DND-41 (cell line): ENCODE results near the gene RAB25.
A peak's percentile ranks its signal among the peaks of the same experiment; 100 is the strongest.
"Not testable (repeated sequence)": the region's sequence is repeated elsewhere in the genome, so short reads cannot be mapped to it uniquely, and the experiment has no call there.

ENCODE experiments used
- ATAC-seq: fragments of 200-7000 bp; cut with Tn5 transposase; 3 replicates; pipeline ENCODE4 v1.9.1; 2021; ENCODE audit warnings: low read depth; ENCODE audit not compliant: insufficient read depth
- DNase-seq: peaks from one replicate; pipeline ENCODE4 v3.0.0-alpha.2; 2020
- H2AFZ ChIP-seq: 2 replicates; pipeline ENCODE4 v1.6.0; 2012; ENCODE audit warnings: low read depth, low read length
- H3K27ac ChIP-seq: 2 replicates; pipeline ENCODE4 v1.5.1; 2012; ENCODE audit warnings: low read length, inconsistent platforms
- H3K27me3 ChIP-seq: fragments of 200-600 bp; sonication (generic); 2 replicates; pipeline ENCODE4 v1.6.0; 2012; ENCODE audit warnings: low read length, mild to moderate bottlenecking, inconsistent platforms; ENCODE audit not compliant: insufficient read depth, poor library complexity
- H3K36me3 ChIP-seq: 2 replicates; pipeline ENCODE4 v1.5.1; 2012; ENCODE audit warnings: low read length, inconsistent platforms; ENCODE audit not compliant: insufficient read depth
- H3K4me1 ChIP-seq: 2 replicates; pipeline ENCODE4 v1.5.1; 2012; ENCODE audit warnings: mild to moderate bottlenecking, low read length; ENCODE audit not compliant: insufficient read depth
- H3K4me2 ChIP-seq: 2 replicates; pipeline ENCODE4 v1.6.0; 2012; ENCODE audit warnings: mild to moderate bottlenecking, moderate library complexity, low read length, inconsistent platforms; ENCODE audit not compliant: insufficient read depth
- H3K4me3 ChIP-seq, 2 experiments: fragments of 200-600 bp in 1 of 2; shearing (Covaris generic) in 1 of 2; 2 replicates each; pipeline ENCODE4 v1.5.1; 2012 to 2016; ENCODE audit warnings: inconsistent platforms in 2 of 2, low read length in 2 of 2, mild to moderate bottlenecking in 2 of 2, low read depth in 1 of 2, moderate library complexity in 1 of 2
- H3K79me2 ChIP-seq: 2 replicates; pipeline ENCODE4 v1.6.0; 2012; ENCODE audit warnings: low read length, inconsistent platforms; ENCODE audit not compliant: insufficient read depth
- H3K9ac ChIP-seq: 2 replicates; pipeline ENCODE4 v1.6.0; 2012; ENCODE audit warnings: low read depth, mild to moderate bottlenecking, inconsistent platforms, low read length, moderate library complexity
- H3K9me3 ChIP-seq: 2 replicates; pipeline ENCODE4 v1.5.1; 2012; ENCODE audit warnings: low read length, moderate library complexity, mild to moderate bottlenecking, inconsistent platforms; ENCODE audit not compliant: insufficient read depth, severe bottlenecking
- H4K20me1 ChIP-seq: 2 replicates; pipeline ENCODE4 v1.6.0; 2012; ENCODE audit warnings: low read length; ENCODE audit not compliant: insufficient read depth
- EZH2 ChIP-seq: IDR thresholded peaks from 3 replicates; pipeline ENCODE4 v1.6.1; 2012; ENCODE audit warnings: borderline replicate concordance, low read depth, mild to moderate bottlenecking, moderate library complexity, low read length, inconsistent platforms; ENCODE audit not compliant: severe bottlenecking
- TF ChIP-seq, protein P1 (sequence below): IDR thresholded peaks from 2 replicates; pipeline ENCODE4 v1.5.1; 2012; ENCODE audit warnings: borderline replicate concordance, low read length, moderate library complexity, mild to moderate bottlenecking; ENCODE audit not compliant: poor library complexity, severe bottlenecking; ENCODE audit errors: extremely low read depth

The RAB25 gene

DNA sequence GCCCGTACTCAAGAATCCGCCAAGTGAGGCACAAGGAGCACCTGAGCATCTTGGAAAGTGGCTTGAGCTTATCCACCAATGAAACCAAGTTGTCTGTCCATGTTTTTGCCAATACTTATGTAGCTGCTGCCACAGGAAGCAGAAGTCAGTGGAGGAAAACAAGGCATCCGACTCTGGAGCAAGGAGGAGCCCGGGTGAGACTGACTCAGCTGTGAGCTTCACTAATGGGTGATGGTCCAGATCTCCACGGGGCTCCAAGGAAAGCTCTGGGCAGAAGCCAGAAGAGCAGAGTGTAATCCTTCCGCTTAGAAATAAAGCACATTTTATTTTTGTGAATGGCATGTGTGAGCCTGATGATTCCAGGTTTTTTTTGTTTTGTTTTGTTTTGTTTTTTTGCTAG is 27.9 kb upstream of the RAB25 start:
- Histone ChIP-seq H2AFZ (no peak overlapping the region), H3K4me2 (no peak overlapping the region), H3K9ac (no peak overlapping the region), H3K79me2 (no peaks in the 10 kb centered on the region), H3K4me3 (no peak overlapping the region), H4K20me1 (no peaks in the 10 kb centered on the region), H3K9me3 (no peaks in the 10 kb centered on the region), H3K4me1 (no peaks in the 10 kb centered on the region), H3K27me3 (no peaks in the 10 kb centered on the region), H3K27ac (no peak overlapping the region), H3K36me3 (peaks cover 16% of the 10 kb centered on the region)
- no peak for ATAC-seq
- DNase-seq, result no peak
- TF ChIP-seq, protein P1, sequence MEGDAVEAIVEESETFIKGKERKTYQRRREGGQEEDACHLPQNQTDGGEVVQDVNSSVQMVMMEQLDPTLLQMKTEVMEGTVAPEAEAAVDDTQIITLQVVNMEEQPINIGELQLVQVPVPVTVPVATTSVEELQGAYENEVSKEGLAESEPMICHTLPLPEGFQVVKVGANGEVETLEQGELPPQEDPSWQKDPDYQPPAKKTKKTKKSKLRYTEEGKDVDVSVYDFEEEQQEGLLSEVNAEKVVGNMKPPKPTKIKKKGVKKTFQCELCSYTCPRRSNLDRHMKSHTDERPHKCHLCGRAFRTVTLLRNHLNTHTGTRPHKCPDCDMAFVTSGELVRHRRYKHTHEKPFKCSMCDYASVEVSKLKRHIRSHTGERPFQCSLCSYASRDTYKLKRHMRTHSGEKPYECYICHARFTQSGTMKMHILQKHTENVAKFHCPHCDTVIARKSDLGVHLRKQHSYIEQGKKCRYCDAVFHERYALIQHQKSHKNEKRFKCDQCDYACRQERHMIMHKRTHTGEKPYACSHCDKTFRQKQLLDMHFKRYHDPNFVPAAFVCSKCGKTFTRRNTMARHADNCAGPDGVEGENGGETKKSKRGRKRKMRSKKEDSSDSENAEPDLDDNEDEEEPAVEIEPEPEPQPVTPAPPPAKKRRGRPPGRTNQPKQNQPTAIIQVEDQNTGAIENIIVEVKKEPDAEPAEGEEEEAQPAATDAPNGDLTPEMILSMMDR, result no peak
- TF ChIP-seq EZH2, result no peak

- not testable (repeated sequence) for H2AFZ ChIP-seq, ATAC-seq, H3K9me3 ChIP-seq, H3K9ac ChIP-seq, DNase-seq, H3K4me1 ChIP-seq, H3K4me2 ChIP-seq, H3K27me3 ChIP-seq, H3K79me2 ChIP-seq, H3K4me3 ChIP-seq, H3K27ac ChIP-seq, H4K20me1 ChIP-seq
- H3K36me3 ChIP-seq, result peaks cover 21% of the 10 kb centered on the region
Measured at GRCh38 chr1:156034991-156035390, 26.0 kb upstream of the RAB25 start.

DNA sequence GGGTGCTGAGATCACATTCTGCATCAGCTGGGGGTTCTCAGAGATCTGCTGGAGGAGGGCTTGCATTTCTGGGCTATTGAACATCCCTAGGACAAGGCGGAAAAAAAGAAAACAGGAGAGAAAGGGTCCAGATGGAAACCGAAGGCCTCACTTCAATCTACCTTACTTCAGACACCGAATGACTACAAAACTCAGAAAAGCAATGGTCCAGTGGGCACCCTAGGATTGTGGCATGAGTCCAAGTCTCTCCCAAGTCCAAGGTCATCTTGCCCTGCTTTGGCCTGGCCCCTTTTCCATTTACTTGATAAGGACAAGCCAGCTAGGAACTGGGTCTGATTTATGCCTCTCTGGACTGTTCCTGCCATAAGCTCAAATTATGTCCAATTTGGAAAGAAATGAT is 18.1 kb upstream of the RAB25 start:
- Histone ChIP-seq H3K4me2 (no peak overlapping the region), H3K9me3 (no peaks in the 10 kb centered on the region), H3K27ac (no peak overlapping the region), H4K20me1 (no peaks in the 10 kb centered on the region), H3K4me1 (no peaks in the 10 kb centered on the region), H3K36me3 (peaks cover 57% of the 10 kb centered on the region), H3K27me3 (no peaks in the 10 kb centered on the region), H2AFZ (no peak overlapping the region), H3K4me3 (no peak overlapping the region), H3K9ac (no peak overlapping the region), H3K79me2 (no peaks in the 10 kb centered on the region)
- DNase-seq (no peak), ATAC-seq (no peak)
- no peak for TF ChIP-seq EZH2
- TF ChIP-seq, protein P1, result no peak

DNA sequence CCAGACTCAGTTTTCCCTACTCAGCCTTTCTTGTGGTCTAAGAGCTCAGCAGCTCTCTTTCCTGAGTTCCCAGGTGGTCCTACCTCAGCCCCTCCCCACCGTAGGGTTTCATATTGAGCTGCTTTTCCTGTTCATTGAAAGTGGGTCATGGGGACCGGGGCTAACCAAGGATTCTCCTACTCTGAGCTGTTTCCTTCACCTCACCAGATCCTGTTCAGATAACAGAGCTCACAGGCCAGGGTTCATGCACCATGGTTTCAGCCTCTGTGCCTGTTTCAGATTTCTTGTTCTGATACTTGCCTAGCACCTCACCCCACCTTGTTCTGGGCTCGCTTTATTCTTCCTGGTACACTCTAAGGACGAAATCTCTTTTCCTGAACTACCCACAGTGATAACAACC is 15.9 kb upstream of the RAB25 start:
- DNase-seq (no peak), ATAC-seq (peak; percentile 42; the same call in 1 of the 3 replicates)
- Histone ChIP-seq H3K27me3 (no peaks in the 10 kb centered on the region), H4K20me1 (no peaks in the 10 kb centered on the region), H3K9me3 (no peaks in the 10 kb centered on the region), H3K4me2 (no peak overlapping the region), H3K9ac (no peak overlapping the region), H3K4me3 (no peak overlapping the region), H3K4me1 (no peaks in the 10 kb centered on the region), H3K27ac (no peak overlapping the region), H2AFZ (no peak overlapping the region), H3K36me3 (peaks cover 72% of the 10 kb centered on the region), H3K79me2 (no peaks in the 10 kb centered on the region)
- TF ChIP-seq, protein P1, result no peak
- no peak for TF ChIP-seq EZH2
